Mucosa of rectum (tissue), 2 donors: ENCODE measurements around the gene RPL10.
A peak's percentile ranks its signal among the peaks of the same experiment; 100 is the strongest.

Experiments used
- H3K27ac ChIP-seq, 2 donors: one replicate each; pipeline ENCODE4 v1.7.0; 2013; ENCODE audit warnings: inconsistent platforms in 2 of 2, low read depth in 2 of 2, low read length in 2 of 2
- H3K27me3 ChIP-seq, 2 donors: one replicate each; pipeline ENCODE4 v1.7.0; 2013; ENCODE audit warnings: low read length in 2 of 2; ENCODE audit not compliant: control insufficient read depth in 2 of 2, insufficient read depth in 2 of 2
- H3K36me3 ChIP-seq, 2 donors: one replicate each; pipeline ENCODE4 v1.7.0; 2013; ENCODE audit warnings: low read length in 2 of 2; ENCODE audit not compliant: control insufficient read depth in 2 of 2, insufficient read depth in 2 of 2
- H3K4me1 ChIP-seq, 2 donors: one replicate each; pipeline ENCODE4 v1.7.0; 2013; ENCODE audit warnings: low read length in 2 of 2, mild to moderate bottlenecking in 1 of 2; ENCODE audit not compliant: control insufficient read depth in 2 of 2, insufficient read depth in 2 of 2
- H3K4me3 ChIP-seq, 2 donors: one replicate each; pipeline ENCODE4 v1.7.0; 2013; ENCODE audit warnings: low read length in 2 of 2
- H3K9ac ChIP-seq, 2 donors: one replicate each; pipeline ENCODE4 v1.7.0; 2013; ENCODE audit warnings: low read length in 2 of 2, low read depth in 1 of 2, mild to moderate bottlenecking in 1 of 2
- H3K9me3 ChIP-seq, 2 donors: one replicate each; pipeline ENCODE4 v1.7.0; 2013; ENCODE audit warnings: low read length in 2 of 2; ENCODE audit not compliant: control insufficient read depth in 2 of 2
- donor health status: healthy.
- donor health status: Normal muscosa, but diverticular disease.

The RPL10 gene

GRCh38 chrX:154376774-154377173, 21.4 kb upstream of the RPL10 start:
- H3K9ac ChIP-seq = no peak overlapping the region
- H3K4me1 ChIP-seq = peaks cover 21 to 22% of the 10 kb centered on the region in 2 donors
- H3K27me3 ChIP-seq = peaks cover 0 to 7% of the 10 kb centered on the region in 2 donors
- H3K4me3 ChIP-seq = no peak overlapping the region
- peak overlapping the region; percentile 45 to 92 for H3K27ac ChIP-seq
- H3K9me3 ChIP-seq = no peaks in the 10 kb centered on the region
- no peaks in the 10 kb centered on the region for H3K36me3 ChIP-seq

- Histone ChIP-seq H3K9me3 (no peaks in the 10 kb centered on the region), H3K4me1 (peaks cover 19 to 22% of the 10 kb centered on the region in 2 donors), H3K4me3 (peak overlapping the region; percentile 49 to 56), H3K27me3 (peaks cover 2 to 3% of the 10 kb centered on the region in 2 donors), H3K9ac (peak overlapping the region; percentile 68 to 72), H3K36me3 (no peaks in the 10 kb centered on the region), H3K27ac (peak overlapping the region; percentile 88 to 92)
Measured at GRCh38 chrX:154378059-154378798, 19.9 kb upstream of the RPL10 start.

GRCh38 chrX:154378799-154379568, 19.2 kb upstream of the RPL10 start, which contains the start of gene EMD:
TSS of gene EMD (plus strand) at chrX:154379295. CDS start at chrX:154379485, 190 bp downstream.
- Histone ChIP-seq H3K27ac (peak within 1 kb of the TSS; percentile 92), H3K9me3 (no peaks in the 10 kb centered on the region), H3K9ac (peak within 1 kb of the TSS; percentile 75 to 93), H3K27me3 (peaks cover 2 to 8% of the 10 kb centered on the region in 2 donors), H3K4me3 (peak within 1 kb of the TSS; percentile 73 to 74), H3K36me3 (no peaks in the 10 kb centered on the region), H3K4me1 (peaks cover 14 to 16% of the 10 kb centered on the region in 2 donors)

GRCh38 chrX:154379569-154379951, 18.6 kb upstream of the RPL10 start:
- H3K4me1 ChIP-seq = peaks cover 12 to 14% of the 10 kb centered on the region in 2 donors
- peak overlapping the region; percentile 75 to 93 for H3K9ac ChIP-seq
- H3K27ac ChIP-seq = peak overlapping the region; percentile 92
- H3K36me3 ChIP-seq = no peaks in the 10 kb centered on the region
- no peaks in the 10 kb centered on the region for H3K9me3 ChIP-seq
- peaks cover 2 to 8% of the 10 kb centered on the region in 2 donors for H3K27me3 ChIP-seq
- H3K4me3 ChIP-seq = peak overlapping the region; percentile 73 to 74

DNA sequence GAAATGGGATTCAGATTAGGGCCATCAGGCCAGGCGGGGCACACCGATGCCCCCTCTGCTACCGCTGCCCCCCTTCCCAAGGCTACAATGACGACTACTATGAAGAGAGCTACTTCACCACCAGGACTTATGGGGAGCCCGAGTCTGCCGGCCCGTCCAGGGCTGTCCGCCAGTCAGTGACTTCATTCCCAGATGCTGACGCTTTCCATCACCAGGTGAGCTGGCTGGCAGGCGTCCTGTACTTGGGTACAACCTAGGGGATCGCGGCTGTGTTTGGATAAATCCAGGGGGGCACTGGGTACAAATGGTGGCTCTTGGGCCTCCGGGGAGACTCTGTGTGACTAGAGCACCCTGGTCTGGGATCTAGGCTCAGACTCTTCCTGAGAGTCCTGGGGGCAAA, 18.0 kb upstream of the RPL10 start:
- peak overlapping the region; percentile 92 for H3K27ac ChIP-seq
- peak overlapping the region; percentile 75 to 93 for H3K9ac ChIP-seq
- H3K4me3 ChIP-seq = peak overlapping the region; percentile 73 to 74
- H3K4me1 ChIP-seq = peaks cover 12 to 14% of the 10 kb centered on the region in 2 donors
- no peaks in the 10 kb centered on the region for H3K36me3 ChIP-seq
- H3K9me3 ChIP-seq = no peaks in the 10 kb centered on the region
- peaks cover 2 to 8% of the 10 kb centered on the region in 2 donors for H3K27me3 ChIP-seq

DNA sequence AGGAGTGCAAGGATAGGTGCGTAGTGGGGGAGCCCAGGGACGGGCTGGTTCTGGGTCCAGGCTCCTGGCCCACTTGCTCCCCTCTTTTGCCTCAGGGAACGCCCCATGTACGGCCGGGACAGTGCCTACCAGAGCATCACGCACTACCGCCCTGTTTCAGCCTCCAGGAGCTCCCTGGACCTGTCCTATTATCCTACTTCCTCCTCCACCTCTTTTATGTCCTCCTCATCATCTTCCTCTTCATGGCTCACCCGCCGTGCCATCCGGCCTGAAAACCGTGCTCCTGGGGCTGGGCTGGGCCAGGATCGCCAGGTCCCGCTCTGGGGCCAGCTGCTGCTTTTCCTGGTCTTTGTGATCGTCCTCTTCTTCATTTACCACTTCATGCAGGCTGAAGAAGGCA, 17.4 kb upstream of the RPL10 start:
- peaks cover 2 to 8% of the 10 kb centered on the region in 2 donors for H3K27me3 ChIP-seq
- H3K36me3 ChIP-seq = no peaks in the 10 kb centered on the region
- H3K4me3 ChIP-seq = no peak overlapping the region
- H3K27ac ChIP-seq = no peak overlapping the region
- H3K9ac ChIP-seq = no peak overlapping the region
- H3K4me1 ChIP-seq = peaks cover 12 to 14% of the 10 kb centered on the region in 2 donors
- H3K9me3 ChIP-seq = no peaks in the 10 kb centered on the region

- no peak overlapping the region for H3K27ac ChIP-seq
- peaks cover 12 to 14% of the 10 kb centered on the region in 2 donors for H3K4me1 ChIP-seq
- H3K27me3 ChIP-seq = peaks cover 2 to 8% of the 10 kb centered on the region in 2 donors
- no peaks in the 10 kb centered on the region for H3K36me3 ChIP-seq
- no peaks in the 10 kb centered on the region for H3K9me3 ChIP-seq
- H3K4me3 ChIP-seq = no peak overlapping the region
- no peak overlapping the region for H3K9ac ChIP-seq
Measured at GRCh38 chrX:154381271-154381670, 16.9 kb upstream of the RPL10 start.

GRCh38 chrX:154382483-154383069, 15.6 kb upstream of the RPL10 start:
- no peak overlapping the region for H3K9ac ChIP-seq
- no peak overlapping the region for H3K27ac ChIP-seq
- H3K4me1 ChIP-seq = peaks cover 11 to 14% of the 10 kb centered on the region in 2 donors
- H3K36me3 ChIP-seq = no peaks in the 10 kb centered on the region
- no peaks in the 10 kb centered on the region for H3K9me3 ChIP-seq
- H3K27me3 ChIP-seq = peaks cover 2 to 5% of the 10 kb centered on the region in 2 donors
- no peak overlapping the region for H3K4me3 ChIP-seq

GRCh38 chrX:154383359-154384283, 14.6 kb upstream of the RPL10 start:
- H3K36me3 ChIP-seq = no peaks in the 10 kb centered on the region
- no peak overlapping the region for H3K27ac ChIP-seq
- H3K4me1 ChIP-seq = peaks cover 6 to 9% of the 10 kb centered on the region in 2 donors
- no peaks in the 10 kb centered on the region for H3K9me3 ChIP-seq
- peaks cover 2 to 5% of the 10 kb centered on the region in 2 donors for H3K27me3 ChIP-seq
- no peak overlapping the region for H3K4me3 ChIP-seq
- no peak overlapping the region for H3K9ac ChIP-seq
